GM23338 (cell line): ENCODE results near the gene PUM1. TPM values are rescaled to one million over a fixed set of nuclear protein-coding genes. Genes with fewer than 3 reads are reported as not detected.

Experiments used
- ATAC-seq: fragments of 200-7000 bp; cut with Tn5 transposase; 3 replicates; pipeline ENCODE4 v1.9.1; 2020
- DNase-seq: peaks from one replicate; pipeline ENCODE4 v3.0.0-alpha.2; 2015; ENCODE audit warnings: low spot score
- H2AFZ ChIP-seq: fragments of 200-600 bp; sonication (generic); 2 replicates; pipeline ENCODE4 v1.8.0; 2016; ENCODE audit warnings: antibody characterized with exemption, mild to moderate bottlenecking, moderate library complexity
- H3F3A ChIP-seq: fragments of 200-600 bp; sonication (generic); replicated peaks from 2 replicates; pipeline ENCODE4 v1.8.0; 2017; ENCODE audit warnings: antibody characterized with exemption, mixed run types, low read depth
- H3K27ac ChIP-seq: fragments of 200-600 bp; sonication (generic); 2 replicates; pipeline ENCODE4 v1.6.1; 2016; ENCODE audit warnings: low read depth
- H3K27me3 ChIP-seq: fragments of 200-600 bp; sonication (generic); 2 replicates; pipeline ENCODE4 v1.8.0; 2016; ENCODE audit warnings: mild to moderate bottlenecking, mixed run types, moderate library complexity; ENCODE audit not compliant: insufficient read depth
- H3K36me3 ChIP-seq: fragments of 200-600 bp; sonication (generic); 2 replicates; pipeline ENCODE4 v1.8.0; 2016; ENCODE audit warnings: mild to moderate bottlenecking; ENCODE audit not compliant: insufficient read depth
- H3K4me1 ChIP-seq: fragments of 200-600 bp; sonication (generic); 2 replicates; pipeline ENCODE4 v1.8.0; 2016; ENCODE audit warnings: mild to moderate bottlenecking, moderate library complexity; ENCODE audit not compliant: insufficient read depth
- H3K4me2 ChIP-seq: fragments of 200-600 bp; sonication (generic); 2 replicates; pipeline ENCODE4 v1.7.1; 2017; ENCODE audit warnings: mixed run types
- H3K4me3 ChIP-seq: fragments of 200-600 bp; sonication (generic); 2 replicates; pipeline ENCODE4 v1.6.1; 2016; ENCODE audit warnings: mixed run types
- H3K79me2 ChIP-seq: fragments of 200-600 bp; sonication (generic); replicated peaks from 2 replicates; pipeline ENCODE4 v1.8.0; 2017; ENCODE audit warnings: mild to moderate bottlenecking; ENCODE audit not compliant: insufficient read depth
- H3K9me2 ChIP-seq: fragments of 200-600 bp; sonication (generic); 2 replicates; pipeline ENCODE4 v1.8.0; 2017; ENCODE audit not compliant: insufficient read depth
- H4K20me1 ChIP-seq: fragments of 200-600 bp; sonication (generic); replicated peaks from 2 replicates; pipeline ENCODE4 v1.8.0; 2017; ENCODE audit warnings: mild to moderate bottlenecking; ENCODE audit not compliant: insufficient read depth
- H3K27ac Mint-ChIP-seq: 2 replicates; pipeline ENCODE4 v1.8.0; 2020; ENCODE audit warnings: inconsistent platforms, mild to moderate bottlenecking, moderate library complexity, mixed read lengths
- H3K27me3 Mint-ChIP-seq: 3 replicates; pipeline ENCODE4 v1.8.0; 2022; ENCODE audit warnings: low read depth, mild to moderate bottlenecking, moderate library complexity, mixed read lengths, inconsistent platforms; ENCODE audit not compliant: insufficient read depth, poor library complexity
- H3K36me3 Mint-ChIP-seq: 3 replicates; pipeline ENCODE4 v1.8.0; 2021; ENCODE audit warnings: low read depth, mild to moderate bottlenecking, inconsistent platforms, moderate library complexity, mixed read lengths
- H3K4me1 Mint-ChIP-seq: 3 replicates; pipeline ENCODE4 v1.8.0; 2020; ENCODE audit warnings: mild to moderate bottlenecking, inconsistent platforms, mixed read lengths
- H3K4me3 Mint-ChIP-seq: 3 replicates; pipeline ENCODE4 v1.8.0; 2021; ENCODE audit warnings: moderate library complexity, mild to moderate bottlenecking, inconsistent platforms, mixed read lengths
- H3K9me3 Mint-ChIP-seq: 3 replicates; pipeline ENCODE4 v1.8.0; 2020; ENCODE audit warnings: moderate library complexity, mild to moderate bottlenecking, inconsistent platforms, mixed read lengths
- CREB1 ChIP-seq: fragments of 250-450 bp; sonication (Bioruptor Pico); IDR thresholded peaks from 2 replicates; pipeline ENCODE4 v1.5.0; 2020; ENCODE audit warnings: low read depth, mild to moderate bottlenecking, moderate library complexity
- ETS1 ChIP-seq: IDR thresholded peaks from 2 replicates; pipeline ENCODE4 v1.6.1; 2016; ENCODE audit warnings: antibody characterized with exemption
- EZH2 ChIP-seq: fragments of 200-600 bp; sonication (generic); IDR thresholded peaks from one replicate; pipeline ENCODE4 v1.8.0; 2017; ENCODE audit warnings: antibody characterized with exemption, mild to moderate bottlenecking, low read depth; ENCODE audit not compliant: unreplicated experiment
- EZH2phosphoT487 ChIP-seq: fragments of 200-600 bp; sonication (generic); IDR thresholded peaks from one replicate; pipeline ENCODE4 v1.8.1; 2018; ENCODE audit warnings: antibody characterized with exemption; ENCODE audit not compliant: unreplicated experiment
- JUNB ChIP-seq: IDR thresholded peaks from one replicate; pipeline ENCODE4 v1.6.1; 2016; ENCODE audit warnings: antibody characterized with exemption; ENCODE audit not compliant: unreplicated experiment
- NANOG ChIP-seq: IDR thresholded peaks from 2 replicates; pipeline ENCODE4 v1.6.1; 2016; ENCODE audit warnings: antibody characterized with exemption, borderline replicate concordance
- REST ChIP-seq: IDR thresholded peaks from one replicate; pipeline ENCODE4 v1.6.1; 2018; ENCODE audit warnings: antibody characterized with exemption; ENCODE audit not compliant: unreplicated experiment
- STAT1 ChIP-seq: IDR thresholded peaks from one replicate; pipeline ENCODE4 v1.6.1; 2016; ENCODE audit warnings: antibody characterized with exemption; ENCODE audit not compliant: unreplicated experiment
- ZNF114 ChIP-seq: fragments of 250-450 bp; sonication (Bioruptor Pico); IDR thresholded peaks from 2 replicates; pipeline ENCODE4 v1.5.0; 2020; ENCODE audit warnings: mild to moderate bottlenecking, moderate library complexity
- ZNF331 ChIP-seq: fragments of 250-450 bp; sonication (Bioruptor Pico); IDR thresholded peaks from 2 replicates; pipeline ENCODE4 v1.5.0; 2020; ENCODE audit warnings: low read depth, mild to moderate bottlenecking, moderate library complexity
- polyA plus RNA-seq: library from polyadenylated mRNA; unstranded; fragments of >200 nt; fragmentation: Nextera tagmentation; extraction: Ambion mirVana; gene quantifications from 2 replicates; pipeline ENCODE4 v1.2.1, GENCODE V29; 2016
- total RNA-seq: library from RNA; depleted of rRNA; stranded (reverse); fragments of >200 nt; shearing (Covaris generic); gene quantifications from 2 replicates; pipeline ENCODE4 v1.2.3, GENCODE V29; 2014
- TF ChIP-seq, protein P1 (sequence below), 2 experiments: fragments of 200-600 bp in 1 of 2; sonication (generic) in 1 of 2; conservative IDR thresholded peaks; 2 replicates each; pipeline versions ENCODE4 v1.5.1 to v1.6.1; 2016 to 2017; ENCODE audit warnings: antibody characterized with exemption in 2 of 2, low read depth in 2 of 2, mild to moderate bottlenecking in 2 of 2, moderate library complexity in 1 of 2

The PUM1 gene
- total and polyA plus RNA-seq, 2 experiments from 2014 or later, result 44.4 to 117 TPM

DNA sequence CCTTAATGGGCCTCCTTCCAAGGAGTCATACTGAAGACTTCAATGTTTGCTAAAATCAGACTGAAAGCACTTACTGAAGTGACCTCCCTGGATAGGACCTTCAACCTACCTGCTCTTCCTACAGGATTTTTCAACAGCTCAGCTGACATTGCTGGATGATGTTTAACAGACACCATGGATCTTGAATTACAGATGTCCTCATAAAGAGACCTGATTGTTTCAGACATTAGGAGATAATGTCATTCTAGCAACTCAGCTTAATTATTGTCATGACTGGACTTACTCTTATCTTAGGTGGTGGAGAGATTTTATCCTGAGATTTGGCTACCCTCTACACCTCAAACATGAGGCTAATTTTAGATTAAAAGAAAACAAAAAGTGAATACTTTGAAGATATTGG lies 83.1 kb downstream of the PUM1 start (continued):
- TF ChIP-seq, protein P1, sequence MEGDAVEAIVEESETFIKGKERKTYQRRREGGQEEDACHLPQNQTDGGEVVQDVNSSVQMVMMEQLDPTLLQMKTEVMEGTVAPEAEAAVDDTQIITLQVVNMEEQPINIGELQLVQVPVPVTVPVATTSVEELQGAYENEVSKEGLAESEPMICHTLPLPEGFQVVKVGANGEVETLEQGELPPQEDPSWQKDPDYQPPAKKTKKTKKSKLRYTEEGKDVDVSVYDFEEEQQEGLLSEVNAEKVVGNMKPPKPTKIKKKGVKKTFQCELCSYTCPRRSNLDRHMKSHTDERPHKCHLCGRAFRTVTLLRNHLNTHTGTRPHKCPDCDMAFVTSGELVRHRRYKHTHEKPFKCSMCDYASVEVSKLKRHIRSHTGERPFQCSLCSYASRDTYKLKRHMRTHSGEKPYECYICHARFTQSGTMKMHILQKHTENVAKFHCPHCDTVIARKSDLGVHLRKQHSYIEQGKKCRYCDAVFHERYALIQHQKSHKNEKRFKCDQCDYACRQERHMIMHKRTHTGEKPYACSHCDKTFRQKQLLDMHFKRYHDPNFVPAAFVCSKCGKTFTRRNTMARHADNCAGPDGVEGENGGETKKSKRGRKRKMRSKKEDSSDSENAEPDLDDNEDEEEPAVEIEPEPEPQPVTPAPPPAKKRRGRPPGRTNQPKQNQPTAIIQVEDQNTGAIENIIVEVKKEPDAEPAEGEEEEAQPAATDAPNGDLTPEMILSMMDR (conservative IDR thresholded peaks at IDR 0.05; ENCODE audit: low read depth in 2 of 2), result no peak
- TF ChIP-seq EZH2phosphoT487, result no peak
- no peak for TF ChIP-seq ETS1
- TF ChIP-seq JUNB, result no peak

DNA sequence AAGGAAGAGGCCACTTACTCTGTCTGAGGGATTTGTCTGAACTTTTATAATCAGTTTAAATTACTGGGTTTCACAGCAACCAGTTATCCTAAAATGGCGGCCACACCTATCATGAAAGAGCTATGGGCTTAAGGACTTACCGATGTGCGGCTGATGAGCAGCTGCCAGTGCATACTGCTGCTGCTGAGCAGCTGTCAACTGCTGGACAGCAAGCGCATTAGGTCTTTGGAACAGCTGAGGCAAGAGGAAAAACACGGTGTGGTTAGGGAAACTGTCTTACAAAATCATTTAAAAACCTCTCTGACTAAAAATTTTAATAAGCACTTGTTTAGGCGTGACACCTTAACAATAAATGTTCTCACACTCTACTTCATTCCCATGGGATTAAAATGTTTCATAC lies 84.3 kb downstream of the PUM1 start:
- no peak overlapping the region for H3K27ac Mint-ChIP-seq
- peaks cover 56% of the 10 kb centered on the region for H3K36me3 Mint-ChIP-seq
- H2AFZ ChIP-seq, result no peak overlapping the region
- ATAC-seq (no peak), DNase-seq (no peak)
- H4K20me1 ChIP-seq, result peaks cover 36% of the 10 kb centered on the region
- H3K9me2 ChIP-seq, result no peaks in the 10 kb centered on the region
- peaks cover 3% of the 10 kb centered on the region; the same call in 1 of the 2 replicates for H3F3A ChIP-seq
- no peaks in the 10 kb centered on the region; the same call in 2 of the 3 replicates for H3K9me3 Mint-ChIP-seq
- no peak overlapping the region for H3K4me3 Mint-ChIP-seq
- no peaks in the 10 kb centered on the region for H3K27me3 ChIP-seq
- peaks cover 16% of the 10 kb centered on the region for H3K4me1 Mint-ChIP-seq
- H3K27ac ChIP-seq, result no peak overlapping the region
- no peak overlapping the region for H3K4me2 ChIP-seq
- H3K4me1 ChIP-seq, result no peaks in the 10 kb centered on the region
- peaks cover 3% of the 10 kb centered on the region for H3K27me3 Mint-ChIP-seq
- H3K36me3 ChIP-seq, result peaks cover 23% of the 10 kb centered on the region; the same call in 1 of the 2 replicates
- peaks cover 98% of the 10 kb centered on the region for H3K79me2 ChIP-seq
- no peak overlapping the region for H3K4me3 ChIP-seq
- TF ChIP-seq ZNF331 (CRISPR knock-in tag), result no peak
- TF ChIP-seq JUNB, result no peak
- no peak for TF ChIP-seq REST
- no peak for TF ChIP-seq EZH2
- TF ChIP-seq STAT1, result no peak
- no peak for TF ChIP-seq EZH2phosphoT487
- no peak for TF ChIP-seq ETS1
- TF ChIP-seq ZNF114 (CRISPR knock-in tag), result no peak
- no peak for TF ChIP-seq NANOG
- TF ChIP-seq CREB1 (CRISPR knock-in tag), result no peak
